Panc1 (cell line): ENCODE results near the gene CLPTM1.

Experiments used
- TF ChIP-seq, protein P1 (sequence below), 2 experiments: IDR thresholded peaks; 2 replicates each; pipeline ENCODE4 v1.6.1; 2011 to 2012; ENCODE audit warnings: low read depth in 2 of 2, control low read depth in 1 of 2, low read length in 1 of 2, mild to moderate bottlenecking in 1 of 2, moderate library complexity in 1 of 2; ENCODE audit not compliant: insufficient read depth in 1 of 2
- TF ChIP-seq, protein P2 (sequence below): fragments of 450-650 bp; IDR thresholded peaks from 2 replicates; pipeline ENCODE4 v1.5.1; 2017; ENCODE audit warnings: mild to moderate bottlenecking

DNA sequence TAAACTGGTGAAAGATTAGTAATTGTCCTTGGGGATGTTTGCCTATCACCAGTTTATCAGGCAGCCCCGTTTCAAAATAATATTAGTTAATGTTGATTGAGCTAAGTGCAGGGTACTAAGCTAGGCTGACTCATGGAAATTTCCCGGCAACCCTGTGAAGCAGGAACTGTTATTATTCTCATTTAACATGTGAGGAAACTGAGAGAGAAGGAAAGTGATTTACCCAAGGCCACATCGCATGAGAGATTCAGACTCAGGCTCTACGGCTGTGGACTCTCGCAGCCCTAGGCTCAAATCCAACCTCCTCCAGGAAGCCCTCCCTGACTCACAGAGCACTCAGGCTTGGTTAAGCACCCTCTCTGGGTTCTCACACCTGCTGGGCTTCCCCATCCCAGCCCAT lies 19.7 kb downstream of the CLPTM1 start:
- TF ChIP-seq, protein P1, sequence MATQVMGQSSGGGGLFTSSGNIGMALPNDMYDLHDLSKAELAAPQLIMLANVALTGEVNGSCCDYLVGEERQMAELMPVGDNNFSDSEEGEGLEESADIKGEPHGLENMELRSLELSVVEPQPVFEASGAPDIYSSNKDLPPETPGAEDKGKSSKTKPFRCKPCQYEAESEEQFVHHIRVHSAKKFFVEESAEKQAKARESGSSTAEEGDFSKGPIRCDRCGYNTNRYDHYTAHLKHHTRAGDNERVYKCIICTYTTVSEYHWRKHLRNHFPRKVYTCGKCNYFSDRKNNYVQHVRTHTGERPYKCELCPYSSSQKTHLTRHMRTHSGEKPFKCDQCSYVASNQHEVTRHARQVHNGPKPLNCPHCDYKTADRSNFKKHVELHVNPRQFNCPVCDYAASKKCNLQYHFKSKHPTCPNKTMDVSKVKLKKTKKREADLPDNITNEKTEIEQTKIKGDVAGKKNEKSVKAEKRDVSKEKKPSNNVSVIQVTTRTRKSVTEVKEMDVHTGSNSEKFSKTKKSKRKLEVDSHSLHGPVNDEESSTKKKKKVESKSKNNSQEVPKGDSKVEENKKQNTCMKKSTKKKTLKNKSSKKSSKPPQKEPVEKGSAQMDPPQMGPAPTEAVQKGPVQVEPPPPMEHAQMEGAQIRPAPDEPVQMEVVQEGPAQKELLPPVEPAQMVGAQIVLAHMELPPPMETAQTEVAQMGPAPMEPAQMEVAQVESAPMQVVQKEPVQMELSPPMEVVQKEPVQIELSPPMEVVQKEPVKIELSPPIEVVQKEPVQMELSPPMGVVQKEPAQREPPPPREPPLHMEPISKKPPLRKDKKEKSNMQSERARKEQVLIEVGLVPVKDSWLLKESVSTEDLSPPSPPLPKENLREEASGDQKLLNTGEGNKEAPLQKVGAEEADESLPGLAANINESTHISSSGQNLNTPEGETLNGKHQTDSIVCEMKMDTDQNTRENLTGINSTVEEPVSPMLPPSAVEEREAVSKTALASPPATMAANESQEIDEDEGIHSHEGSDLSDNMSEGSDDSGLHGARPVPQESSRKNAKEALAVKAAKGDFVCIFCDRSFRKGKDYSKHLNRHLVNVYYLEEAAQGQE (IDR thresholded peaks at IDR 0.05; ENCODE audit: insufficient read depth in 1 of 2, low read depth in 2 of 2, low read length in 1 of 2), result no peak
- TF ChIP-seq, protein P2, sequence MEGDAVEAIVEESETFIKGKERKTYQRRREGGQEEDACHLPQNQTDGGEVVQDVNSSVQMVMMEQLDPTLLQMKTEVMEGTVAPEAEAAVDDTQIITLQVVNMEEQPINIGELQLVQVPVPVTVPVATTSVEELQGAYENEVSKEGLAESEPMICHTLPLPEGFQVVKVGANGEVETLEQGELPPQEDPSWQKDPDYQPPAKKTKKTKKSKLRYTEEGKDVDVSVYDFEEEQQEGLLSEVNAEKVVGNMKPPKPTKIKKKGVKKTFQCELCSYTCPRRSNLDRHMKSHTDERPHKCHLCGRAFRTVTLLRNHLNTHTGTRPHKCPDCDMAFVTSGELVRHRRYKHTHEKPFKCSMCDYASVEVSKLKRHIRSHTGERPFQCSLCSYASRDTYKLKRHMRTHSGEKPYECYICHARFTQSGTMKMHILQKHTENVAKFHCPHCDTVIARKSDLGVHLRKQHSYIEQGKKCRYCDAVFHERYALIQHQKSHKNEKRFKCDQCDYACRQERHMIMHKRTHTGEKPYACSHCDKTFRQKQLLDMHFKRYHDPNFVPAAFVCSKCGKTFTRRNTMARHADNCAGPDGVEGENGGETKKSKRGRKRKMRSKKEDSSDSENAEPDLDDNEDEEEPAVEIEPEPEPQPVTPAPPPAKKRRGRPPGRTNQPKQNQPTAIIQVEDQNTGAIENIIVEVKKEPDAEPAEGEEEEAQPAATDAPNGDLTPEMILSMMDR, result no peak
